Measurements from ENCODE around the gene RPS27L.

- TF ChIP-seq POLR2A (IDR thresholded peaks at IDR 0.05) (no peak), CTCF (IDR thresholded peaks at IDR 0.05) (no peak), POLR2AphosphoS5 (IDR thresholded peaks at IDR 0.05) (no peak)
Observed at GRCh38 chr15:63169788-63170187, 12.5 kb upstream of the RPS27L start.
